Neural cell (in vitro differentiated cells): Measurements from ENCODE around the gene FLACC1. TPM values are rescaled to one million over a fixed set of nuclear protein-coding genes. Genes with fewer than 3 reads are reported as not detected.

Experiments
- H2AFZ ChIP-seq: fragments of 200-600, 300-800 bp; sonication (generic), shearing (Covaris generic); 2 replicates; pipeline ENCODE4 v1.6.0; 2014; ENCODE audit warnings: low read depth, mild to moderate bottlenecking, antibody characterized with exemption, low read length, moderate library complexity
- H3F3A ChIP-seq: fragments of 200-600 bp; shearing (Covaris generic); 2 replicates; pipeline ENCODE4 v1.6.1; 2016; ENCODE audit warnings: mild to moderate bottlenecking, moderate library complexity, mixed read lengths, antibody characterized with exemption, low read length; ENCODE audit not compliant: insufficient read depth, poor library complexity, severe bottlenecking
- H3K27ac ChIP-seq: fragments of 200-600, 300-800 bp; sonication (generic), shearing (Covaris generic); 2 replicates; pipeline ENCODE4 v1.5.1; 2014; ENCODE audit warnings: mild to moderate bottlenecking, low read length, moderate library complexity
- H3K27me3 ChIP-seq: fragments of 300-800, 200-600 bp; sonication (generic), shearing (Covaris generic); 2 replicates; pipeline ENCODE4 v1.6.0; 2014; ENCODE audit warnings: mild to moderate bottlenecking, low read depth, low read length, moderate library complexity; ENCODE audit not compliant: insufficient read depth
- H3K36me3 ChIP-seq: fragments of 300-800, 200-600 bp; sonication (generic), shearing (Covaris generic); 2 replicates; pipeline ENCODE4 v1.5.1; 2014; ENCODE audit warnings: mild to moderate bottlenecking, antibody characterized with exemption, low read length, moderate library complexity; ENCODE audit not compliant: insufficient read depth
- H3K4me2 ChIP-seq: fragments of 300-800, 200-600 bp; sonication (generic), shearing (Covaris generic); 2 replicates; pipeline ENCODE4 v1.6.0; 2014; ENCODE audit warnings: mild to moderate bottlenecking, low read length
- H3K4me3 ChIP-seq: fragments of 300-800, 200-600 bp; sonication (generic), shearing (Covaris generic); 2 replicates; pipeline ENCODE4 v1.5.1; 2014; ENCODE audit warnings: mild to moderate bottlenecking, low read length, moderate library complexity
- H3K79me2 ChIP-seq: fragments of 200-600 bp; shearing (Covaris generic); replicated peaks from 2 replicates; pipeline ENCODE4 v1.6.0; 2014; ENCODE audit warnings: mild to moderate bottlenecking, low read length, moderate library complexity; ENCODE audit not compliant: insufficient read depth
- H3K9ac ChIP-seq: fragments of 300-800, 200-600 bp; sonication (generic), shearing (Covaris generic); 2 replicates; pipeline ENCODE4 v1.6.1; 2016; ENCODE audit warnings: mild to moderate bottlenecking, low read length, mixed read lengths
- H3K9me2 ChIP-seq: fragments of 200-600 bp; shearing (Covaris generic); 2 replicates; pipeline ENCODE4 v1.6.1; 2016; ENCODE audit warnings: mild to moderate bottlenecking, low read length, mixed read lengths; ENCODE audit not compliant: insufficient read depth
- H3K9me3 ChIP-seq: fragments of 200-600, 300-800 bp; sonication (generic), shearing (Covaris generic); 2 replicates; pipeline ENCODE4 v1.6.1; 2016; ENCODE audit warnings: mild to moderate bottlenecking, mixed run types, low read length, moderate library complexity, mixed read lengths
- H4K20me1 ChIP-seq: fragments of 200-600 bp; shearing (Covaris generic); 2 replicates; pipeline ENCODE4 v1.6.1; 2016; ENCODE audit warnings: mild to moderate bottlenecking, mixed run types; ENCODE audit not compliant: insufficient read depth
- EP300 ChIP-seq: fragments of 450-650 bp; conservative IDR thresholded peaks from 2 replicates; pipeline ENCODE4 v1.6.1; 2014; ENCODE audit warnings: antibody characterized with exemption, mild to moderate bottlenecking, moderate library complexity; ENCODE audit not compliant: poor library complexity, severe bottlenecking
- EZH2 ChIP-seq: fragments of 200-600, 300-800 bp; shearing (Covaris generic), sonication (generic); IDR thresholded peaks from 2 replicates; pipeline ENCODE4 v1.6.1; 2014; ENCODE audit warnings: antibody characterized with exemption, low read length, borderline replicate concordance, mild to moderate bottlenecking; ENCODE audit not compliant: insufficient read depth, poor library complexity, severe bottlenecking
- MXI1 ChIP-seq: fragments of 450-650 bp; conservative IDR thresholded peaks from 2 replicates; pipeline ENCODE4 v1.6.1; 2014; ENCODE audit warnings: antibody characterized with exemption, mild to moderate bottlenecking; ENCODE audit not compliant: poor library complexity, severe bottlenecking
- POLR2AphosphoS5 ChIP-seq: IDR thresholded peaks from 2 replicates; pipeline ENCODE4 v1.6.1; 2012
- RAD21 ChIP-seq: fragments of 450-650 bp; conservative IDR thresholded peaks from 2 replicates; pipeline ENCODE4 v1.6.1; 2014; ENCODE audit warnings: antibody characterized with exemption, mild to moderate bottlenecking, moderate library complexity
- SMC3 ChIP-seq: fragments of 450-650 bp; conservative IDR thresholded peaks from 2 replicates; pipeline ENCODE4 v1.6.1; 2014; ENCODE audit warnings: antibody characterized with exemption, mild to moderate bottlenecking, moderate library complexity; ENCODE audit not compliant: poor library complexity
- TAF1 ChIP-seq: IDR thresholded peaks from 2 replicates; pipeline ENCODE4 v1.6.1; 2012; ENCODE audit warnings: low read depth
- polyA plus RNA-seq: library from polyadenylated mRNA; depleted of rRNA; stranded (reverse); fragments of >200 nt; gene quantifications from 2 replicates; pipeline ENCODE4 v1.2.3, GENCODE V29; 2014
- TF ChIP-seq, protein P1 (sequence below): IDR thresholded peaks from 2 replicates; pipeline ENCODE4 v1.6.1; 2012; ENCODE audit warnings: borderline replicate concordance
- TF ChIP-seq, protein P2 (sequence below): fragments of 450-650 bp; IDR thresholded peaks from 2 replicates; pipeline ENCODE4 v1.5.1; 2014; ENCODE audit warnings: antibody characterized with exemption, mild to moderate bottlenecking, moderate library complexity; ENCODE audit not compliant: poor library complexity, severe bottlenecking

FLACC1 gene
- polyA plus RNA-seq, 1 donor from 2014 or later = 1.8 TPM

DNA sequence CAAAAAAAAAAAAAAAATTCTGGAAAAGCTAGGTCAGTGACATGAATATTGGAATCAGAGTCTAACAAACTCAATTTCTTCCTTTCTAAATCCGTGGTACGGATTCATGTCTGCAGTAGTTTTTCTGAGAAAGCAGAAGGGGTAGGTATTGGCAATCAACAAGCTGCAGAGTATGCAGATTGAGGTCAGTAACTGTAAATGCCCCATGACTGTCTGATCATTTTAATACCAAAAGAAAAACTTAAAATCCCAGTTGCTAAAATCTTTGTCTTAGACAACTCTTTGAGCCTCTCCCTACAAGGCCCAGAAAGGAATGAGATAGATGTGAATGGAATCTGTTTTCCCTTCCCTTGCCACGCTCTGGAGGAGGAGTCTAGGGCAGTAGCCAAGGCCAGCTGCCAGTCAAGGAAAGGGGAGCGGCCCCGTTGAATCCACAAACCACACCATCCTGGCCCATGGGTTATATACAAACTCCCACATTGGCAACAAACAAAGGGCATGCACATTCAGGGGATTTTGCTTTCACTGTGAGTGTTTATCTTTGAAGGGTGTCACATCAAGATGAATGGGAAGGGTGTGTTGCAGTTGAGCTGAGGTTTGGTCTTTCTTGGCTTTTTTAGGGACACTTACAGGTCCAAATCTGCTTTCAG, 102.9 kb downstream of the FLACC1 start:
- Histone ChIP-seq H3F3A (no peaks in the 10 kb centered on the region), H3K9ac (no peak overlapping the region), H3K4me2 (no peak overlapping the region), H3K79me2 (no peaks in the 10 kb centered on the region), H3K4me3 (no peak overlapping the region), H3K27me3 (no peaks in the 10 kb centered on the region), H4K20me1 (no peaks in the 10 kb centered on the region), H3K9me2 (no peaks in the 10 kb centered on the region), H3K36me3 (no peaks in the 10 kb centered on the region), H3K9me3 (no peaks in the 10 kb centered on the region), H2AFZ (no peak overlapping the region), H3K27ac (no peak overlapping the region)
- TF ChIP-seq POLR2AphosphoS5 (no peak), MXI1 (no peak), EZH2 (no peak), EP300 (no peak), SMC3 (no peak), RAD21 (no peak), TAF1 (no peak)
- TF ChIP-seq, protein P1, sequence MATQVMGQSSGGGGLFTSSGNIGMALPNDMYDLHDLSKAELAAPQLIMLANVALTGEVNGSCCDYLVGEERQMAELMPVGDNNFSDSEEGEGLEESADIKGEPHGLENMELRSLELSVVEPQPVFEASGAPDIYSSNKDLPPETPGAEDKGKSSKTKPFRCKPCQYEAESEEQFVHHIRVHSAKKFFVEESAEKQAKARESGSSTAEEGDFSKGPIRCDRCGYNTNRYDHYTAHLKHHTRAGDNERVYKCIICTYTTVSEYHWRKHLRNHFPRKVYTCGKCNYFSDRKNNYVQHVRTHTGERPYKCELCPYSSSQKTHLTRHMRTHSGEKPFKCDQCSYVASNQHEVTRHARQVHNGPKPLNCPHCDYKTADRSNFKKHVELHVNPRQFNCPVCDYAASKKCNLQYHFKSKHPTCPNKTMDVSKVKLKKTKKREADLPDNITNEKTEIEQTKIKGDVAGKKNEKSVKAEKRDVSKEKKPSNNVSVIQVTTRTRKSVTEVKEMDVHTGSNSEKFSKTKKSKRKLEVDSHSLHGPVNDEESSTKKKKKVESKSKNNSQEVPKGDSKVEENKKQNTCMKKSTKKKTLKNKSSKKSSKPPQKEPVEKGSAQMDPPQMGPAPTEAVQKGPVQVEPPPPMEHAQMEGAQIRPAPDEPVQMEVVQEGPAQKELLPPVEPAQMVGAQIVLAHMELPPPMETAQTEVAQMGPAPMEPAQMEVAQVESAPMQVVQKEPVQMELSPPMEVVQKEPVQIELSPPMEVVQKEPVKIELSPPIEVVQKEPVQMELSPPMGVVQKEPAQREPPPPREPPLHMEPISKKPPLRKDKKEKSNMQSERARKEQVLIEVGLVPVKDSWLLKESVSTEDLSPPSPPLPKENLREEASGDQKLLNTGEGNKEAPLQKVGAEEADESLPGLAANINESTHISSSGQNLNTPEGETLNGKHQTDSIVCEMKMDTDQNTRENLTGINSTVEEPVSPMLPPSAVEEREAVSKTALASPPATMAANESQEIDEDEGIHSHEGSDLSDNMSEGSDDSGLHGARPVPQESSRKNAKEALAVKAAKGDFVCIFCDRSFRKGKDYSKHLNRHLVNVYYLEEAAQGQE = no peak
- TF ChIP-seq, protein P2, sequence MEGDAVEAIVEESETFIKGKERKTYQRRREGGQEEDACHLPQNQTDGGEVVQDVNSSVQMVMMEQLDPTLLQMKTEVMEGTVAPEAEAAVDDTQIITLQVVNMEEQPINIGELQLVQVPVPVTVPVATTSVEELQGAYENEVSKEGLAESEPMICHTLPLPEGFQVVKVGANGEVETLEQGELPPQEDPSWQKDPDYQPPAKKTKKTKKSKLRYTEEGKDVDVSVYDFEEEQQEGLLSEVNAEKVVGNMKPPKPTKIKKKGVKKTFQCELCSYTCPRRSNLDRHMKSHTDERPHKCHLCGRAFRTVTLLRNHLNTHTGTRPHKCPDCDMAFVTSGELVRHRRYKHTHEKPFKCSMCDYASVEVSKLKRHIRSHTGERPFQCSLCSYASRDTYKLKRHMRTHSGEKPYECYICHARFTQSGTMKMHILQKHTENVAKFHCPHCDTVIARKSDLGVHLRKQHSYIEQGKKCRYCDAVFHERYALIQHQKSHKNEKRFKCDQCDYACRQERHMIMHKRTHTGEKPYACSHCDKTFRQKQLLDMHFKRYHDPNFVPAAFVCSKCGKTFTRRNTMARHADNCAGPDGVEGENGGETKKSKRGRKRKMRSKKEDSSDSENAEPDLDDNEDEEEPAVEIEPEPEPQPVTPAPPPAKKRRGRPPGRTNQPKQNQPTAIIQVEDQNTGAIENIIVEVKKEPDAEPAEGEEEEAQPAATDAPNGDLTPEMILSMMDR = no peak

DNA sequence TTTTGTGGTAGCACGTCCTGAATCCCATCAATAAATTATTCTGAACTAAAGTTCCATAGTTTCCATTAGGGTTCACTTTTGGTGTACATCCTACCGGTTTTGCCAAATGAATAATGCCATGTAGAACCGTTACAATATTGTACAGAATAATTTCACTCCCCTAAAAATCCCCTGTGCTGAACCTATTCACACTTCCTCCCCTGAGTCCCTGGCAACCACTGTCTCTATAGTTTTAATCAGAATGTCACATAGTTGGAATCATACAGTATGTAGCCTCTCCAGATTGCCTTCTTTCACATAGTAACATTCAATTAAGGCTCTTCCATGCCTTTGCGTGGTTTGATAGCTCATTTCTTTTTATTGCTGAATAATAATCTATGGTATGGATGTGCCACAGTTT, 106.4 kb downstream of the FLACC1 start:
- no peak overlapping the region for H2AFZ ChIP-seq

More for the DNA sequence above, 106.4 kb downstream of the FLACC1 start:
- H3K27me3 ChIP-seq = no peaks in the 10 kb centered on the region
- H3K9me2 ChIP-seq = no peaks in the 10 kb centered on the region
- H3F3A ChIP-seq = no peaks in the 10 kb centered on the region
- no peaks in the 10 kb centered on the region for H3K36me3 ChIP-seq
- H3K27ac ChIP-seq = no peak overlapping the region
- no peak overlapping the region for H3K9ac ChIP-seq
- no peaks in the 10 kb centered on the region for H4K20me1 ChIP-seq
- no peaks in the 10 kb centered on the region for H3K9me3 ChIP-seq
- H3K79me2 ChIP-seq = no peaks in the 10 kb centered on the region
- H3K4me3 ChIP-seq = no peak overlapping the region
- TF ChIP-seq, protein P1 = no peak
- TF ChIP-seq SMC3 (no peak), POLR2AphosphoS5 (no peak), MXI1 (no peak), EZH2 (no peak), TAF1 (no peak), EP300 (no peak), RAD21 (no peak)
- TF ChIP-seq, protein P2 = no peak
- H3K4me2 ChIP-seq = no peak overlapping the region
